Measurements from ENCODE around the gene THADA. TPM values are rescaled to one million over a fixed set of nuclear protein-coding genes. Genes with fewer than 3 reads are reported as not detected.

THADA gene
- polyA plus RNA-seq, 1 donor, result 17.0 TPM

DNA sequence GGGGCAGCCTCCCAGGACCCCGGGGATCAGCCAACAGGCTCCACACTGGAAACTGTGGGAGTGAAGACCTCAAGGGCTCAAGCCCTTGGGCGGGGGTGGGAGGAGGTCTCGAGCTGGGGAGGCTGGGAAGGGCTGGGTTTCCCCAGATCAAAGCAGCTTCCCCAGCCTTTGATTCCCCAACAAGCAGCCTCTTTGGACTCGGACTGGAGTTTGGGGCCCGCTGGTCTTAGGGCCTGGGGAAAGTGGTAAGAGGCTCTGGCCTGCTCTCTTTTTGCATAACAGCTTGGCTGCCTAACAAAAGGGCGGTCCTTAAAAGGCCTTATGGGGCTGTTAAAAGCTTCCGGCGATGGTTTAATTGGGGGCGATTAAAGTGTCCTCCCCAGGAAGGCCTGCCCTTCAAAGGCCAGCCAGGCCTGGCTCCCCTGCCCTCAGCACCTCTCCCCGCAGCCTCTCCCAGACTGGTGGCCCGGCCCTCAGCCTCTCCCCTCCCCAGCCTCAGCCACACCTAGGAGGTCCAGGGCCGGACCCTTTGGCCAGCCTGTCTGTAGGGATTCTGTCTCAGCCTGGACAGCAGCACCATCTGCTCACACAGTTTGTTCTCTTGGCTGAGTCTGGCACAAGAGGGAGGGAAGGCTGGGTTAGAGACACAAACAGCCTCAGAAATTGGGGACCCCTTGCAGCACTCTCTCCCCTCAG lies 409.0 kb downstream of the THADA start:
- DNase-seq (ENCODE audit: low read depth), result no peak

DNA sequence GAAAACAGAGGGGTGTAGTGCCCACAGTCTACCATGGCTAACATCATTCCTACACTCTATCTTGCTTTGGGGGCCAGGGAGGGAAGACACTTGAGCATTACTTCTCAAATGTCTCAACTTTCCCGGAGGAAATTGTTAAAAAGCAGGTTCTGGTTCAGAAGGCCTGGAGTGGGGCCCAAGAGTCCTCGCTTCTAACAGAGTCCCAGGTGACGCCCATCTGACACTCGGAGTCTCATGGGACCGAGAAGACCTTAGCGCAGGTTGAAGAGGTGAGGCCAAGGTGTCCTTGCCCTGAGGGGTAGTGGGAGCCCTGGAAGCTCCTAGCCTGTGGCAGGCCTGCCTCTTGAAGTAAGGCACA lies 409.5 kb downstream of the THADA start:
- no peak for DNase-seq (ENCODE audit: low read depth)

- DNase-seq (ENCODE audit: low read depth), result no peak
Measured at GRCh38 chr2:43185146-43185545, 410.7 kb downstream of the THADA start.

DNA sequence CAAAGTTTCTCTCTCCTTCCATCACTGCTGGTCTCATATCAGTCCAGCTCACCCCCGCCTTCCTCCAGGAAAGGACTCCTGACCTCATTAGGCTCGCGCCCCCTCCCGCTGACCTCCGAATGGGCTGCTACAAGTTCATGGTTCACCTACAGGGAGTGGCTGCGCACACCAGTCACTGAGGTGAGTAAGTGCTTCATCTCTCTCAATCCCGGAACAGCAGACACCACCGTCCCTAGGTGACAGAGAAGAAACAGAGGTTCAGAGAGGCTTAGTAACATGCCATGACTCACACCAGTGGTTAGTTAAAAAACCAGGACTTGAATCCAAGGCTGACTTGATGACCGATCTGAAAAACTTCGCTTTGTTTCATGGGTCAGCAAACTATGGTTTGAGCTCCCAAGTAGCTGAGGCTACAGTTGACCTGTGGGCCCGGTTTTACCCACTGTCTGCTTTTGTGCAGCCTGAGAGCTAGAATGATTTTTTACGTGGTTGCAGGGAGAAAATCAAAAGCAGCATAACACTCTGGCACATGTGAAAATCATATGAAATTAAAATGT lies 411.4 kb downstream of the THADA start:
- no peak for DNase-seq (ENCODE audit: low read depth)

- DNase-seq (ENCODE audit: low read depth), result no peak
Measured at GRCh38 chr2:43183743-43184142, 412.1 kb downstream of the THADA start.

- DNase-seq (ENCODE audit: low read depth), result no peak
Measured at GRCh38 chr2:43180897-43181296, 414.9 kb downstream of the THADA start.

Other genes starting within 250 kb of the THADA start
- gene PLEKHH2, start 41.2 kb upstream of the THADA start, polyA plus RNA-seq (ENCODE audit: insufficient read length), result 7.4 TPM
- 1.0 TPM for gene C1GALT1C1L, start 80.4 kb upstream of the THADA start, polyA plus RNA-seq (ENCODE audit: insufficient read length)
- 19.5 TPM for gene DYNC2LI1, start 178.0 kb upstream of the THADA start, polyA plus RNA-seq (ENCODE audit: insufficient read length)
- 0.05 TPM for gene ABCG5, start 242.8 kb upstream of the THADA start, polyA plus RNA-seq (ENCODE audit: insufficient read length)
- 0.09 TPM for gene ABCG8, start 242.9 kb upstream of the THADA start, polyA plus RNA-seq (ENCODE audit: insufficient read length)

Data from forelimb muscle (tissue), 1 donor.